HFFc6 (cell line): ENCODE measurements around the gene ATP11A. TPM values are rescaled to one million over a fixed set of nuclear protein-coding genes. Genes with fewer than 3 reads are reported as not detected.
"Not testable (repeated sequence)": the region's sequence is repeated elsewhere in the genome, so short reads cannot be mapped to it uniquely, and the experiment has no call there.

Experiments used
- DNase-seq: peaks from one replicate; pipeline ENCODE4 v3.0.0-alpha.2; 2018
- H3K27ac Mint-ChIP-seq: 2 replicates; pipeline ENCODE4 v1.8.0; 2020; ENCODE audit warnings: mild to moderate bottlenecking, mixed read lengths
- H3K27me3 Mint-ChIP-seq: 2 replicates; pipeline ENCODE4 v1.8.0; 2021; ENCODE audit warnings: mild to moderate bottlenecking, moderate library complexity, mixed read lengths; ENCODE audit not compliant: insufficient read depth
- H3K36me3 Mint-ChIP-seq: 2 replicates; pipeline ENCODE4 v1.8.0; 2021; ENCODE audit warnings: low read depth, mixed read lengths
- H3K4me1 Mint-ChIP-seq: 2 replicates; pipeline ENCODE4 v1.8.0; 2020; ENCODE audit warnings: low read depth, mixed read lengths
- H3K4me3 Mint-ChIP-seq: 2 replicates; pipeline ENCODE4 v1.8.0; 2020; ENCODE audit warnings: mild to moderate bottlenecking, moderate library complexity, mixed read lengths
- H3K9me3 Mint-ChIP-seq: 2 replicates; pipeline ENCODE4 v1.8.0; 2020; ENCODE audit warnings: mild to moderate bottlenecking, mixed read lengths
- total RNA-seq, 6 experiments: library from RNA; stranded (reverse); fragmentation: NEBNext Ultra II Directional; extraction: Animal tissue kit (Norgen Biotek cat#: 25700); gene quantifications; 2 replicates in 1 of 6; 3 replicates in 5 of 6; pipeline ENCODE4 v1.2.3, GENCODE V29; 2021
- TF ChIP-seq, protein P1 (sequence below): fragments of 200-600 bp; sonication (generic); IDR thresholded peaks from 2 replicates; pipeline ENCODE4 v1.5.0; 2021; ENCODE audit warnings: antibody characterized with exemption, mild to moderate bottlenecking

ATP11A gene
- total RNA-seq, 6 experiments from 2014 or later = 4.3 to 29.9 (median 6.5) TPM

DNA sequence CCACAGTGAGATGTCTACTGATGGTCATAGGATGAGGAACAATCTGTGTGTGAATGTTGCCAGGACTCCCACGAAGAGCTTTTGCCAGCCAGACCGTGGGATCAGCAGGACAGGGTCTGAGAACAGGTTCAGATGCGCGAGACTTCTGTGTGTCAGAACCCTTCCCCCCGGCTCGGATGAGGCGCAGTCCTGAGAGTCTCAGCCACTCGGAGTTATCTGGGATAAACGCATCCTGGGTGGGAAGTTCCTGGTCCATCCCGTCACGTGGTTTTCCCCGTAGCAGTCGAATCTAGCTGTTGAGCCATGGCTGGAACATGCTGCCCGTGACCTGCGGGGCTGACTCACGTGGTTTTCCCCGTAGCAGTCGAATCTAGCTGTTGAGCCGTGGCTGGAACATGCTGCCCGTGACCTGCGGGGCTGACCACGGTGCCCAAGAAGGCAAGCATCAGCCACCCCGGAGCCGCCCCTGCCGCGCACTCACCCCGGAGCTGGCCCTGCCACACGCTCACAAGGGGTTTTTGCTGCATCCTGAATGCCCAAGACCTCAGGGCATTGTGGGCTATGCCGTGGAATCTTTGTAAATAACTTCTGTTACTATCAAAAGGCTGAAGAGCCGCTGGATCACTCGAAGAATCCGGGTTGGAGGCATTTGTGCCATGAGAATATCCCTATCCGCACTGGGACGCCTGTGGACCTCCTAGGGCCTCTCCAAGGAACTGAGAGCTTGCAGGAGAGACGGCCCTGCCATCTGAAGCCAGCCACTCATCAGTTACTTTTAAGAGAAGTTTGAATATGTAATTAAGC lies 148.4 kb downstream of the ATP11A start:
- H3K4me1 Mint-ChIP-seq = no peaks in the 10 kb centered on the region
- H3K27me3 Mint-ChIP-seq = no peaks in the 10 kb centered on the region; the same call in 1 of the 2 replicates
- TF ChIP-seq, protein P1, sequence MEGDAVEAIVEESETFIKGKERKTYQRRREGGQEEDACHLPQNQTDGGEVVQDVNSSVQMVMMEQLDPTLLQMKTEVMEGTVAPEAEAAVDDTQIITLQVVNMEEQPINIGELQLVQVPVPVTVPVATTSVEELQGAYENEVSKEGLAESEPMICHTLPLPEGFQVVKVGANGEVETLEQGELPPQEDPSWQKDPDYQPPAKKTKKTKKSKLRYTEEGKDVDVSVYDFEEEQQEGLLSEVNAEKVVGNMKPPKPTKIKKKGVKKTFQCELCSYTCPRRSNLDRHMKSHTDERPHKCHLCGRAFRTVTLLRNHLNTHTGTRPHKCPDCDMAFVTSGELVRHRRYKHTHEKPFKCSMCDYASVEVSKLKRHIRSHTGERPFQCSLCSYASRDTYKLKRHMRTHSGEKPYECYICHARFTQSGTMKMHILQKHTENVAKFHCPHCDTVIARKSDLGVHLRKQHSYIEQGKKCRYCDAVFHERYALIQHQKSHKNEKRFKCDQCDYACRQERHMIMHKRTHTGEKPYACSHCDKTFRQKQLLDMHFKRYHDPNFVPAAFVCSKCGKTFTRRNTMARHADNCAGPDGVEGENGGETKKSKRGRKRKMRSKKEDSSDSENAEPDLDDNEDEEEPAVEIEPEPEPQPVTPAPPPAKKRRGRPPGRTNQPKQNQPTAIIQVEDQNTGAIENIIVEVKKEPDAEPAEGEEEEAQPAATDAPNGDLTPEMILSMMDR = no peak
- no peak overlapping the region for H3K4me3 Mint-ChIP-seq
- DNase-seq = no peak
- H3K9me3 Mint-ChIP-seq = peaks cover 10% of the 10 kb centered on the region; the same call in 1 of the 2 replicates
- H3K27ac Mint-ChIP-seq = no peak overlapping the region
- peaks cover 26% of the 10 kb centered on the region for H3K36me3 Mint-ChIP-seq

DNA sequence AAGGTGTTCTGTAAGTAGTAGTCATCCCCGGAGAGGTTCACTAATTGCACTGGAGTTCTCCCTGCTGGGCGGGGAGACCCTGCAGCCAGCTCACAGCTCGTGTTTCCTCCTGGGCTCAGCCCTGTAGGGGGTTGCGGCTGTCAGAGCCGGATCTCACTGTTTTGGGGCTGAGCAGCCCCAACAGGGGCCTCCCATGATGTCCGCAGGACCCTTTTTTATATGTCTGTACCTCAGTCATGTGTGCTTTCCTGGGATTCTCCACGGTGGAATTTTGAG lies 148.9 kb downstream of the ATP11A start:
- Mint-ChIP-seq H3K36me3 (peaks cover 28% of the 10 kb centered on the region), H3K4me1 (no peaks in the 10 kb centered on the region), H3K9me3 (peaks cover 14% of the 10 kb centered on the region; the same call in 1 of the 2 replicates), H3K27me3 (no peaks in the 10 kb centered on the region; the same call in 1 of the 2 replicates), H3K27ac (no peak overlapping the region), H3K4me3 (no peak overlapping the region)
- TF ChIP-seq, protein P1 = no peak
- DNase-seq = no peak

DNA sequence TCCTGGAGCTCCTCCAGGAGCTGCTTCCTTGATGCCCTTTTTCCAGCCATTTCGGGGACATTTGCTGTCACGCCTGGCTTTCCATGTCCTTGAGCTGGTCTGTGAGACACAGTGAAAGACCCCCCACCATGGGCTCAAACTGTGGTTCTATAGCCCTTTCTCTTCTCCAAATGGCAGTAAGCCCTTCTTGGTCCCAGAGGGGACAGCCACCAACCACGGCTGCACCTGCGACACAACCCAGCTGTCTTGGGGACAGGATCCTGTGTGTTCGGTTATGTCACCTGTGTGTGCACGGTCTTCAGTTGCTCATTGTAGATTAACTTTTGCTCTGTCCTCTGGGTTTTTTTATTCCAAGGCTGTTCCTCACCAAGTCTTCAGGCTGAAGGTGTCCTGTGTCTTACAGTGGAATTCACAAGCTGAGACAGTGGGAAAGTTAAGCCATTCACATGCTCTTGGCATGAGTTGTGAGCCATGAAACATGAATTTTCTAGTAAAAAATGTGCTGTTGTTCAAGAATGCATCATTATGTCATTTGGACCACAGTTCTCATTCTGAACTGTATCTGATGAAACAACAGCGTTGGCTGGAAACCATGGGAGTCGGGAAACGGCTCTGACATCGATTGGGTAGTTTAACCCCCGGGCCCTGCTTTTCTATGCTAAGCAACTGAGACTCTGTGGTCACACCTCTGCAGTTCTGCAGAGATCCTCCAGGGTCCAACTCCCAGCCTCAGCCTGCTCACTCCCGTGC lies 149.7 kb downstream of the ATP11A start:
- H3K27me3 Mint-ChIP-seq = no peaks in the 10 kb centered on the region; the same call in 1 of the 2 replicates

DNA sequence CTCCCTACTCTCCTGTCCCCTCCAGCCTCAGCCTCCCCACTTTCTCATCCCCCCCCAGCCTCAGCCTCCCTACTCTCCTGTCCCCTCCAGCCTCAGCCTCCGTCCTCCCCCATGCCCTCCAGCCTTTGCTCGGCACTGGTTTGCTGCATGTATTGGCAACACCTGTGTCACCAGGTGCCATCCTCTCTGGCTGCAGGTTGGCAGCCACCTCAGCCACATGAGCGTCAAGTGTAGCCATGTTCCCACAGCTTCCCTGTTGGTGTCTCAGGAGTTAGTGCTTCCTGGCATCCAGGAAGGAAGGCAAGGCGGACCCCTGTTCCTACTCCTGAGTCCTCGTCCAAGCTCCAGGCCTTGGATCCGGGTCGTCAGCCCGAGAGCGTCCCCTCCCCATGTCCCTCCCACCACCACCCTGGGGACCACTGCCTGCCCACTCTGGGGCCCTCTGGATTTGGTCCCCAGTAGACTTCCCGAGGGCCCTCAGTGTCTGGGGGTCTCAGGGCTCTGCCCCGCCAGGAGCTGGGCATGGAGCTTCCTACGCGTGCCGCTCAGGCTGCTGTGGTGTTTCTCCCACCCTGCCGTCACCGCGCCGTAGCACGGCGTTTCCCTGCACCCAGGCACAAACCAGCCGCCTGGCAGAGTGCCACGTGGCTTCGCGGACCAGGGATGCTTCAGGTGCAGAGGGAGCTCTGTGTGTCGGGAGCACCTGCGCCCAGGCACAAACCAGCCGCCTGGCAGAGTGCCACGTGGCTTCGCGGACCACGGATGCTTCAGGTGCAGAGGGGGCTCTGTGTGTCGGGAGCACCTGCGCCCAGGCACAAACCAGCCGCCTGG lies 150.8 kb downstream of the ATP11A start:
- Mint-ChIP-seq H3K4me3 (no peak overlapping the region), H3K27ac (no peak overlapping the region), H3K4me1 (no peaks in the 10 kb centered on the region), H3K36me3 (peaks cover 29% of the 10 kb centered on the region), H3K9me3 (peaks cover 18% of the 10 kb centered on the region; the same call in 1 of the 2 replicates), H3K27me3 (no peaks in the 10 kb centered on the region; the same call in 1 of the 2 replicates)
- no peak for DNase-seq
- TF ChIP-seq, protein P1 = no peak

More for the DNA sequence above, 149.7 kb downstream of the ATP11A start:
- no peak overlapping the region for H3K4me3 Mint-ChIP-seq
- DNase-seq = peak; percentile 39
- H3K4me1 Mint-ChIP-seq = no peaks in the 10 kb centered on the region
- TF ChIP-seq, protein P1 = no peak
- H3K27ac Mint-ChIP-seq = no peak overlapping the region
- peaks cover 35% of the 10 kb centered on the region for H3K36me3 Mint-ChIP-seq
- peaks cover 18% of the 10 kb centered on the region; the same call in 1 of the 2 replicates for H3K9me3 Mint-ChIP-seq

DNA sequence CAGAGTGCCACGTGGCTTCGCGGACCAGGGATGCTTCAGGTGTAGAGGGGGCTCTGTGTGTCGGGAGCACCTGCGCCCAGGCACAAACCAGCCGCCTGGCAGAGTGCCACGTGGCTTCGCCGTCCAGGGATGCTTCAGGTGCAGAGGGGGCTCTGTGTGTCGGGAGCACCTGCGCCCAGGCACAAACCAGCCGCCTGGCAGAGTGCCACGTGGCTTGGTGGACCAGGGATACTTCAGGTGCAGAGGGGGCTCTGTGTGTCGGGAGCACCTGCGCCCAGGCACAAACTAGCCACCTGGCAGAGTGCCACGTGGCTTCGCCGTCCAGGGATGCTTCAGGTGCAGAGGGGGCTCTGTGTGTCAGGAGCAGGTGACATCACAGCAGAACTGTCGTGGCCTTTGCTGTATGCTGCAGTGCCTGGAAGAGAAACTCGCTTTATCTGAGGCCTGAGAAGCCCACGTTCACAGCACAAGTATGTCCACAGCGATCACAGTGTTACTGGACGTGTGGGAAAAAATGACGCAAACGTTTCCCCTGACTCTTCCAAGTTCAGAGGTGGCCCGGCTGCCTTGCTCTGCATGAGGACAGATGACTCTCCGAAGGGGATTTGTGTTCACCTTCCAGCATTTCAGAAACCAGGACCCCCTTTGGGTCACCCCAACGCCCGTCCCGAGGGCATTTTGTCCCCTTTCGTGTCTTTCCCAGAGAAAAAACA lies 151.6 kb downstream of the ATP11A start:
- DNase-seq, H3K27me3 Mint-ChIP-seq, H3K4me1 Mint-ChIP-seq, H3K4me3 Mint-ChIP-seq, H3K27ac Mint-ChIP-seq: not testable (repeated sequence)
- H3K9me3 Mint-ChIP-seq = peaks cover 24% of the 10 kb centered on the region; the same call in 1 of the 2 replicates
- peaks cover 37% of the 10 kb centered on the region for H3K36me3 Mint-ChIP-seq
